ENCODE data around the gene SNRNP27.

The SNRNP27 gene, protein sequence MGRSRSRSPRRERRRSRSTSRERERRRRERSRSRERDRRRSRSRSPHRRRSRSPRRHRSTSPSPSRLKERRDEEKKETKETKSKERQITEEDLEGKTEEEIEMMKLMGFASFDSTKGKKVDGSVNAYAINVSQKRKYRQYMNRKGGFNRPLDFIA

DNA sequence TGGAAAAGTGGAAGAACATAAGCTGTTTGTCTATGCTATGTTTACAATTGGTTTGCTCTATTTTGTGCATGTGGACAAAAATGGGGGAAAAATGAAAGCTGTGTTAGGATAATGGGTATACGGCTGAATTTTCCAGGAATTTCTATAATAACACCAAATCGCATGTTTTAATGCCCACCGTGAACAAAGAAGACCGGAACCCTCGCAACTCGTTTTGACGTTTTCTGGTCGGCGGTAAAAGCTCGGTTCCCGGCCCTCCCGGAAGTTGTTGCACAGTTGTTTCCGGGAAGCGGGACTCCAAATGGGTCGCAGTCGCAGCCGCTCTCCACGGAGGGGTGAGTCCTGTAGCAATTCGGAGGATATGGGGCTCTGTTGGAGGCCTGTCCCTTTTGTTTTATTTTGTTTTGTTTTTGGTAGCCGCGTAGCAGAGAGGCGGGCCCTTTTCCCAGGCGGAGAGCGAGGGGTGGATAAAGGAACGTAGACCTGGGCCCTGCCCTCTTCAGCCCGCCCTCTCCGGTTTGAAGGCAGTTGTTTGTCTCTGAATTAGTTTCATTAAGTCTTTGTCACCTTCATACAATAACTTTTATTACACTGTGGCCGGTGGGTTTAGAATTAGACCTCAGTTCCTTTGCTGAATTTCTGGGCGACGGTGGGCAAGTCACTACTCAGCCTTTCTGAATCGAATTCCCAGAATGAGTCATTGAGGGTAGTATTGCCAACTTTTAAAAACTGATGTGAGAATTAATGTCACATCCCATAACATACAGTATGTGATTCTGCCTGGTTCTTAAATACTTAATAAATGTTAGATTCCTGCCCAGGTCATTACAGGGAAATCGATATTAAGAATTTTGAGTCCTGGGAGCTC, at the start of gene SNRNP27:
Gene SNRNP27 (plus strand): TSS at position 273 of the 868 bp plus-strand sequence. CDS start 29 bp downstream, at position 302.
- TF ChIP-seq ZFX (IDR thresholded peaks at IDR 0.05), result peak; percentile 51
- TF ChIP-seq, protein P1, sequence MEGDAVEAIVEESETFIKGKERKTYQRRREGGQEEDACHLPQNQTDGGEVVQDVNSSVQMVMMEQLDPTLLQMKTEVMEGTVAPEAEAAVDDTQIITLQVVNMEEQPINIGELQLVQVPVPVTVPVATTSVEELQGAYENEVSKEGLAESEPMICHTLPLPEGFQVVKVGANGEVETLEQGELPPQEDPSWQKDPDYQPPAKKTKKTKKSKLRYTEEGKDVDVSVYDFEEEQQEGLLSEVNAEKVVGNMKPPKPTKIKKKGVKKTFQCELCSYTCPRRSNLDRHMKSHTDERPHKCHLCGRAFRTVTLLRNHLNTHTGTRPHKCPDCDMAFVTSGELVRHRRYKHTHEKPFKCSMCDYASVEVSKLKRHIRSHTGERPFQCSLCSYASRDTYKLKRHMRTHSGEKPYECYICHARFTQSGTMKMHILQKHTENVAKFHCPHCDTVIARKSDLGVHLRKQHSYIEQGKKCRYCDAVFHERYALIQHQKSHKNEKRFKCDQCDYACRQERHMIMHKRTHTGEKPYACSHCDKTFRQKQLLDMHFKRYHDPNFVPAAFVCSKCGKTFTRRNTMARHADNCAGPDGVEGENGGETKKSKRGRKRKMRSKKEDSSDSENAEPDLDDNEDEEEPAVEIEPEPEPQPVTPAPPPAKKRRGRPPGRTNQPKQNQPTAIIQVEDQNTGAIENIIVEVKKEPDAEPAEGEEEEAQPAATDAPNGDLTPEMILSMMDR (conservative IDR thresholded peaks at IDR 0.05), result no peak
- H3K27ac ChIP-seq, result peak within 1 kb of the TSS; percentile 77

DNA sequence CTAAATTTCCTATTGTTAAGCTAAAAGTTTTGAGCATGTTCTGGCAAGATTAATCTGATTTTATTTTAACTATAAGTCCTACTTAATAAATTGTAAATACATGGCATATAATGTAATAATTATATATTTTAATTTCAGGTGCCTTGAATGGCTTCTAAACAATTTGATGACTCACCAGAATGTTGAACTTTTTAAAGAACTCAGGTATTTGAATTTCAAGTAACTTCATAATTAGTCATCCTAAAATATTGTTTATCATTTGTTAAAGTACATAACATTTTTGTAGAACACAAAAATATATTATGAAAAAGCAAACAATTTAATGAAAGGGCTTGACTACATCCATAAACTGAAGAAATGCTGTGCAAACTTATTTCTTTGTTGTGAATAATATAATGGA, 49.8 kb upstream of the SNRNP27 start:
- TF ChIP-seq ZFX (IDR thresholded peaks at IDR 0.05), result no peak
- TF ChIP-seq, protein P1 (conservative IDR thresholded peaks at IDR 0.05), result no peak
- H3K27ac ChIP-seq, result no peak overlapping the region

DNA sequence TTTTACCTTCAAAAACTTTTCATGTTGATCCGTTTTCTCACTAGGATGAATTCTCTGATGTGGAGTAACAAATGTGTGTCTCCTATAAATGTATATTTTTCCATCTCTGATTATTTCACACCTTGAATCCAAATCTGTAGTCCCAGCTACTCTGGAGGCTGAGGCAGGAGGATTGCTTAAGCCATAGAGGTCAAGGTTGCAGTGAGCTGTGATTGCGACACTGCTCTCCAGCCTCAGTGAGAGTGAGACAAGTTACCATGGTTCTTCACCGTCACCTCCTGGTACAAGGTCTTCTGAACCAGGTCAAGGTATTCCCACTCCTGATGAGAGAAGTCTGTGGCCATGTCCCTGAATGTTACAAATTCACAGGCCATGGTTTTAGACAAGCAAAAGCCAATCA, 49.2 kb upstream of the SNRNP27 start:
- no peak overlapping the region for H3K27ac ChIP-seq
- TF ChIP-seq, protein P1 (conservative IDR thresholded peaks at IDR 0.05), result no peak
- no peak for TF ChIP-seq ZFX (IDR thresholded peaks at IDR 0.05)

DNA sequence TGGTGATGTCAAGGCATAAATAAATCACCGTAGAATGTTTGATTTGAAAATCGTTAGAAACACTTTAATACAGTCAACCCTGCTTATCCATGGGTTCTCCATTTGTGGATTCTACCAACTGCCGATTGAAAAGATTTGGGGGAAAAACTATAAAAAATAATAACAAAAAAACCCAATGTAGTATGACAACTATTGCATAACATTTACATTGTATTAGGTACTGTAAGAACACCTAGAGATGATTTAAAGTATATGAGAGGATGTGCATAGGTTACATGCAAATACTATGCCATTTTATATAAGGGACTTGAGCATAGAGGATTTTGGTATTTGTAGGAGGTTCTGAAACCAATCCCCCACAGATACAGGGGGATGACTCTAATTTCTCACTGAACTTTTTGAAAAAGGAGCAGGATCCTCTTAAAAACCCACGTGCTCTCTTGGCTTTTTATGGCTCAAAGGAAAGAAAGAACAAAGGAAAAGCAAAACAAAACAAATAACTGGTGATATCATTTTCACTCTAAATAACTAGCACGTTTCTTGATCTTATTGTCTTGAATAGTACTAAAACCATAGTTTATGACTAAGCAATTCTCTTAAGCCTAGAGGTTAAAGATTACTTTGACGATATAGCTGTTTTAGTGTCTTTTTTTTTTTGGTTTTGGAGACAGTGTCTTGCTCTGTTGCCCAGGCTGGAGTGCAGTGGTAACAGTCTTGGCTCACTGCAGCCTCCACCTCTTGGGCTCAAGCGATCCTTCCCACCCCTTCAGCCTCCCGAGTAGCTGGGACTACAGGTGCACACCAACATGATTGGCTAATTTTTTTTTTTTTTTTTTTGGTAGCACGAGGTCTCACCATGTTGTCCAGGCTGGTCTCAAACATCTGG, 47.3 kb upstream of the SNRNP27 start:
- no peak overlapping the region for H3K27ac ChIP-seq
- TF ChIP-seq, protein P1 (conservative IDR thresholded peaks at IDR 0.05), result no peak
- no peak for TF ChIP-seq ZFX (IDR thresholded peaks at IDR 0.05)

DNA sequence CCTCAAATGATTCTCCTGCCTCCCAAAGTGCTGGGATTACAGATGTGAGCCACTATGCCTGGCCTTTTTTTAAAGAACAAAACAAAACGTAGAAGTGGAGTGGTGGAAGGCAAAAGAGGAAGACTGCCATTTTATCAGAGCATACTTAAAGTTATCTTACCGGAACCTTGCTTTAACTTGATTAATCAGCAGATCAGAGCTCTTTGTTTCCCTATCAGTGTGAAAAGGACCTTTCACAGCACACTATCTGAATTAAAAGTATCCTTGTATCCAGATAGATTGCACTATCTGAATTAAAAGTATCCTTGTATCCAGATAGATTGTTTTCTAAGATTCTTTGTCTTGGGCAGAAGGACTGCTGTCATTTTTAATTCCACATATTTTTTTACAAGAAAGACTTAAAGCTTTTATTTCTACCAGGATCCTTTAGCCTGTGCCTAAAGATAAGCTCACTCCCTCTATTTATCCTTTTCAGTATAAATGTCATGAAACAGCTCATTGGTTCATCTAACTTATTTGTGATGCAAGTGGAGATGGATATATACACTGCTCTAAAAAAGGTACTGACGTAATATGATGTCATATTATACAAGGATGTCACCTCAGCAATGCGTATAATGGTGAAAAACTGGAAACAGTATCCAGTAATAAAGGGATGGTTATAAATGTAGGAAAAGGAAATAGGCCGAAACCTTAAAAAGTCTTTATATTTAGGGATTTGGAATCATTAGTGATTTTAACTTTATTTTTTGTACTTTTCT, 46.5 kb upstream of the SNRNP27 start:
- no peak overlapping the region for H3K27ac ChIP-seq
- TF ChIP-seq, protein P1 (conservative IDR thresholded peaks at IDR 0.05), result no peak
- TF ChIP-seq ZFX (IDR thresholded peaks at IDR 0.05), result no peak

DNA sequence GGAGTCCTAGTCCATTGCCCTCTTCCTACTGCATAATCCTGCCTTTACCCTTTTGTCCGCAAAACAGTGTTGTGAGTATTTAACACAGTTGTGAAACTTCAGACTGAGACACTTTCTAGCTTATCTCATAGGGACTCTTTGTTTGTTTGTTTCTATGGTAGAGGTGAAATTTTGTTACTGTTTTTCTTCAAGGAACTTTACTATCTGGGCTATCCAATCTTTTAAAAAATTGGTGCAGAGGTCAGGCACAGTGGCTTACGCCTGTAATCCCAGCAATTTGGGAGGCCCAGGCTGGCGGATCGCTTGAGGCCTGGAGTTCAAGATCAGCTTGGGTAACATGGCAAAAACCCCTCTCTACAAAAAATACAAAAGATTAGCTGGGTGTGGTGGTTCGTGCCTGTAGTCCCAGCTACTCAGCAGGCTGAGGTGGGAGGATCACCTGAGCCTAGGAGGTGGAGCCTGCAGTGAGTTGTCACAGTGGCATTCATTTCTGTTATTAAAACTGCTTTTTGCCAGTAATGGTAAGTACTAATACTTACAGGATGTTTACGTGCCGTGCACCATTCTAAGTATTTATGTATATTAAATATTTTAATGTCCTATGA, 45.5 kb upstream of the SNRNP27 start:
- TF ChIP-seq ZFX (IDR thresholded peaks at IDR 0.05), result no peak
- TF ChIP-seq, protein P1 (conservative IDR thresholded peaks at IDR 0.05), result no peak
- no peak overlapping the region for H3K27ac ChIP-seq

Data from C4-2B (cell line).